Measurements from ENCODE around the gene RNF113B. TPM values are rescaled to one million over a fixed set of nuclear protein-coding genes. Genes with fewer than 3 reads are reported as not detected.

RNF113B gene
- total and polyA plus RNA-seq, 2 of the 13 experiments (the other 11 are each of a cell fraction or from before 2014, with no cell fraction given) = not detected

GRCh38 chr13:98217597-98217996 is 40.5 kb upstream of the RNF113B start:
- ChIA-PET CTCF (ENCODE audit: low intra/inter-chr PET ratio, low total read pairs) (no interaction called here), POLR2A (no interaction called here)
- Histone ChIP-seq H2AFZ (ENCODE audit: low read length) (no peak overlapping the region), H3K36me3 (replicated peaks in 1 of 2; ENCODE audit: control insufficient read depth in 1 of 2, insufficient read depth in 2 of 2, low read length in 2 of 2) (peaks cover 26 to 86% of the 10 kb centered on the region in 2 experiments), H3K4me2 (ENCODE audit: low read depth, low read length) (no peak overlapping the region), H3K79me2 (ENCODE audit: insufficient read depth, low read length) (peaks cover 88% of the 10 kb centered on the region), H3K27me3 (ENCODE audit: control insufficient read depth in 1 of 2, insufficient read depth in 2 of 2, low read length in 2 of 2) (no peaks in the 10 kb centered on the region), H3K27ac (ENCODE audit: extremely low read length, insufficient read depth, low read length) (no peak overlapping the region), H3K4me3 (replicated peaks in 1 of 3; ENCODE audit: insufficient read depth in 1 of 3, low read depth in 2 of 3, low read length in 3 of 3) (no peak overlapping the region), H4K20me1 (ENCODE audit: insufficient read depth, low read length) (peaks cover 74% of the 10 kb centered on the region), H3K9me3 (ENCODE audit: low read length) (no peaks in the 10 kb centered on the region), H3K9ac (ENCODE audit: insufficient read depth, low read depth, low read length) (no peak overlapping the region), H3K4me1 (ENCODE audit: insufficient read depth, low read length) (peaks cover 28% of the 10 kb centered on the region)
- DNase-seq (ENCODE audit: low spot score) (no peak), ATAC-seq (no peak), FAIRE-seq (no peak)
- in situ Hi-C loops (cut with HindIII; ENCODE audit: extremely low pct_ligation_motif_present, low pct_unique_long_range_greater_than_20kb) = no loop called here
- TF ChIP-seq ZNF687 (CRISPR knock-in tag; IDR thresholded peaks at IDR 0.05) (peak; percentile 23; the same call in 1 of the 2 replicates), ZBTB26 (CRISPR knock-in tag; IDR thresholded peaks at IDR 0.05; ENCODE audit: borderline replicate concordance) (no peak)
- WGBS (ENCODE audit: low lambda C conversion rate) = 97% methylated on average over 12 of the region's 12 CpGs
- BruUV-seq (replicated peaks) = no TSS peak
- intact Hi-C loops (cut with micrococcal nuclease; ENCODE audit: unreplicated experiment) = no loop called here
